COLO829 (cell line): ENCODE results near the gene EIF4G3.
"Not testable (repeated sequence)": the region's sequence is repeated elsewhere in the genome, so short reads cannot be mapped to it uniquely, and the experiment has no call there.

Source experiments
- DNase-seq: peaks from one replicate; pipeline ENCODE4 v3.0.0; 2012; ENCODE audit warnings: low spot score

EIF4G3 gene

GRCh38 chr1:21100481-21100921, 76.2 kb downstream of the EIF4G3 start:
- DNase-seq: no peak

GRCh38 chr1:21099869-21100131, 76.9 kb downstream of the EIF4G3 start:
- no peak for DNase-seq

GRCh38 chr1:21099034-21099868, 77.4 kb downstream of the EIF4G3 start:
- no peak for DNase-seq

DNA sequence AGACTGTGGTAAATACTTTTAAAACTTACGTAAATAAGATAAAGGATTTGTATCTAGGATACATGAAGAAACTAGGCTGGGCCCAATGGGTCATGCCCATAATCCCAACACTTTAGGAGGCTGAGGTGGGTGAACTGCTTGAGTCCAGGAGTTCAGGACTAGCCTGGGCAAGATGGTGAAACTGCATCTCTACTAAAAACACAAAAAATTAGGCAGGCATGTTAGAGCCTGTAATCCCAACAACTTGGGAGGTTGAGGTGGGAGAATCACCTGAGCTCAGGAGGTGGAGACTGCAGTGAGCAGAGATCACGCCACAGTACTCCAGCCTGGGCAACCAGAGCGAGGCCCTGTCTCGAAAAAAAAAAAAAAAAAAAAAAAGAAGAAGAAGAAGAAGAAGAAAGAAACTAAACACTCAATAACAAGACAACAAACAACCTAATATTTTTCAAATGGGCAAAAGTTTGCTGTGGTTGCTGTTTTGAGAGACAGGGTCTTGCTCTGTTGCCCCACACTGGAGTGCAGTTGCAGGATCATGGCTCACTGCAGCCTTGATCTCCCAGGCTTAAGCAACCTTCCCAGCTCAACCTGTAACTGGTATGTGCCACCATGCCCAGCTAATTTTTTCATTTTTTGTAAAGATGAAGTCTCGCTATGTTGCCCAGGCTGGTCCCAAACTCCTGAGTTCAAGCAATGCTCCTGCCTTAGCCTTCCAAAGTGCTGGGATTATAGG, 78.3 kb downstream of the EIF4G3 start:
- no peak for DNase-seq

DNA sequence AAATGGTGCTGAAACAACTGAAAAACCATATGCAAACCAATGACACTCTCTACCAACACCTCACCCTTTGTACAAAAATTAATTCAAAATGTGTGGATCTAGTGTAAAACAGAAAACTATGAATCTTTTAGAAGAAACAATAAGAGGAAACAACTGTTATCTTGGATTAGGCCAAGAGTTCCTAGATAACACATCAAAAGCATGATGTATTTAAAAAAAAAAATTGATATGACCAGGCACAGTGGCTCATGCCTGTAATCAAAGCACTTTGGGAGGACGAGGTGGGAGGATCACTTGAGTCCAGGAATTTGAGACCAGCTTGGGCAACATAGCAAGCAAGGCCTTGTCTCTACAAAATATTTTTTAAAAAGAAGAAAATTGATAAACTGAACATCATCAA, 79.0 kb downstream of the EIF4G3 start:
- DNase-seq: no peak

- no peak for DNase-seq
Measured at GRCh38 chr1:21095976-21096375, 80.7 kb downstream of the EIF4G3 start.

- DNase-seq: not testable (repeated sequence)
Measured at GRCh38 chr1:21094282-21094681, 82.4 kb downstream of the EIF4G3 start.

- not testable (repeated sequence) for DNase-seq
Measured at GRCh38 chr1:21093271-21093958, 83.3 kb downstream of the EIF4G3 start.

GRCh38 chr1:21092545-21092944, 84.2 kb downstream of the EIF4G3 start:
- DNase-seq: not testable (repeated sequence)

- not testable (repeated sequence) for DNase-seq
Measured at GRCh38 chr1:21091053-21091690, 85.5 kb downstream of the EIF4G3 start.

DNA sequence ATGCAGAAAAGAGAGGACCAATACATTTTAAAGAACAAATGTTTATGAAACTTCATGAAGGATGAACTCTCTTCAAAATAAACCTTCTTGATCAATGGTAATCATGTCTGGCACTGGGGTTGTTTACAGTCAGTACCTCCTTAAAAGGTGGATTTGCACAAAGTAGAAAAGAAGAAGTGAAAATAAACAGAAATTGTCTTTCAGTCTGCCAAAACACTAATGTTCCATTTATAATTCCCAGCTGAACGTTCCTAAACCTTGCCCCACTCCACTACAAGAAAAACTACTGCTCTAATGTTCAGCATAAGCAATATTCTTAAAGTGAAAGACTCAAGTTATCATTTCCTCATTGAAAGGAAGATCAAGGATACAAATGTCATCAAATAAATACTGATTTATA, 86.2 kb downstream of the EIF4G3 start:
- DNase-seq: no peak

DNA sequence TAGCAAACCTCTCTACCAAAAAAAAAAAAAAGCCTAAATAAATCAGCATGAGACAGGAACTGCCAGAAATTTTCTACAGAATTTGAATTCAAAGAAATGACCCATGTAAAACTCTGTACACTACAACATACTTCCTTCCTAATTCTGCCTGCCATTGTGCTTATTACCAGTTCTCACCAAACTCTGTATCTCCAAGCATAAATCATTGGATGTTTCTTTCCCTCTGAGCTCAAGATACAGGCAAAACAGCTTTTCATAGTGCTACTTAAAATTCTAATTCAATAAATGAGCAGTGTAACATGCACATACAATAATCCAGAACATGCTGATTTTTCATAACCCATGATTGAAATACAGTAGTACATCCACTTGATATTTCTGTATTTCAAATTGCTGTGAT, 87.0 kb downstream of the EIF4G3 start:
- DNase-seq: no peak

- DNase-seq: no peak
Measured at GRCh38 chr1:21089299-21089698, 87.4 kb downstream of the EIF4G3 start.

- no peak for DNase-seq
Measured at GRCh38 chr1:21084111-21084810, 92.4 kb downstream of the EIF4G3 start.

DNA sequence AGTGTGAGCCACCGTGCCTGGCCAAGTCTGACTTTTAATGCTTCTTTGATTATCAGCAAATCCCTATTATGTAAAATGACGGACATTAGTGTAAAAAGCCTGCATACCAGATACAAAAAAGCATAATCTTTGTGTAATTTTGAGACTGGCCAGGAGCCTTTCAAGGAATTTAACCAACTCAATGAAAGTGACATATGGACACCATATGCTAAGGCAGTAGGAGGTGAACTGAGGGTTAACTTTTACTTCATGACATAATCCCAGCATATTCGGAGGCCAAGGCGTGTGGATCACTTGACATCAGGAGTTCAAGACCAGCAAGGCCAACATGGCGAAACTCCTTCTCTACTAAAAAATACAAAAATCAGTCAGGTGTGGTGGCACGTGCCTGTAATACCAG, 94.6 kb downstream of the EIF4G3 start:
- no peak for DNase-seq

DNA sequence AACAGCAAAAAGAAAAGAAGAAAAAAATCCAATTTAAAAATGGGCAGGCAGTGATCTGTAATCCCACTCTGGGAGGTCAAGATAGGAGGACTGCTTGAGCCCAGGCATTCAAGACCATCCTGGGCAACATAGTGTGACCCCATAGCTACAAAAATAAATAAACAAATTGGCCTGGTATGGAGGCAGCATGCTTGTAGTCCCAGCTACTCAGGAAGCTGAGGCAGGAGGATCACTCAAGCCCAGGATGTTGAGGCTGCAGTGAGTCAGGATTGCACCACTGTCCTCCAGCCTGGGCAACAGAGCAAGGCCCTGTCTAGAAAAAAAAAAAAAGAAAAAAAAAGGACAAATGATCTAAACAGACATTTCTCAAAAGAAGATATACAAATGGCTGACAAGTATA, 99.6 kb downstream of the EIF4G3 start:
- no peak for DNase-seq

- DNase-seq: no peak
Measured at GRCh38 chr1:21072721-21073120, 104.0 kb downstream of the EIF4G3 start.

GRCh38 chr1:21069549-21069948, 107.1 kb downstream of the EIF4G3 start:
- DNase-seq: no peak

- DNase-seq: no peak
Measured at GRCh38 chr1:21068937-21069336, 107.8 kb downstream of the EIF4G3 start.

- DNase-seq: no peak
Measured at GRCh38 chr1:21067551-21068227, 109.0 kb downstream of the EIF4G3 start.

GRCh38 chr1:21066356-21067012, 110.2 kb downstream of the EIF4G3 start:
- DNase-seq: no peak
